WTC11 (cell line): ENCODE measurements around the gene RASGRF1.

Experiments used
- CTCF ChIP-seq: fragments of 200-600 bp; IDR thresholded peaks from 2 replicates; pipeline ENCODE4 v1.8.0; 2022; ENCODE audit warnings: antibody characterized with exemption
- ERG ChIP-seq: fragments of 250-450 bp; sonication (Bioruptor Pico); IDR thresholded peaks from 2 replicates; pipeline ENCODE4 v1.8.0; 2021; ENCODE audit warnings: mild to moderate bottlenecking

- TF ChIP-seq ERG (CRISPR knock-in tag) (no peak), CTCF (no peak)
Observed at GRCh38 chr15:78942741-78943140, 147.8 kb downstream of the RASGRF1 start.
